DMS 273 treated with DMSO at 0.1 percent for 48 hours (cell line): ENCODE data around the gene ZDHHC14.
"Not testable (repeated sequence)": the region's sequence is repeated elsewhere in the genome, so short reads cannot be mapped to it uniquely, and the experiment has no call there.

ENCODE experiments used
- DNase-seq: peaks from one replicate; lab custom pipeline; 2025; lab: John Stamatoyannopoulos, UW

ZDHHC14 gene

GRCh38 chr6:157691621-157692020 lies 310.6 kb downstream of the ZDHHC14 start:
- not testable (repeated sequence) for DNase-seq

GRCh38 chr6:157693867-157694266 lies 312.9 kb downstream of the ZDHHC14 start:
- no peak for DNase-seq

- DNase-seq: no peak
Observed at GRCh38 chr6:157695301-157696040, 314.5 kb downstream of the ZDHHC14 start.

- DNase-seq: no peak
Observed at GRCh38 chr6:157699777-157700636, 319.0 kb downstream of the ZDHHC14 start.

GRCh38 chr6:157706351-157706750 lies 325.4 kb downstream of the ZDHHC14 start:
- DNase-seq: not testable (repeated sequence)

- DNase-seq: no peak
Observed at GRCh38 chr6:157706883-157707282, 325.9 kb downstream of the ZDHHC14 start.

GRCh38 chr6:157707576-157707975 lies 326.6 kb downstream of the ZDHHC14 start:
- no peak for DNase-seq

GRCh38 chr6:157708239-157708638 lies 327.2 kb downstream of the ZDHHC14 start:
- DNase-seq: no peak

- no peak for DNase-seq
Observed at GRCh38 chr6:157708933-157709332, 327.9 kb downstream of the ZDHHC14 start.

- no peak for DNase-seq
Observed at GRCh38 chr6:157709555-157709954, 328.6 kb downstream of the ZDHHC14 start.

GRCh38 chr6:157710604-157711003 lies 329.6 kb downstream of the ZDHHC14 start:
- no peak for DNase-seq

- DNase-seq: no peak
Observed at GRCh38 chr6:157711060-157711459, 330.1 kb downstream of the ZDHHC14 start.

- no peak for DNase-seq
Observed at GRCh38 chr6:157712585-157713295, 331.8 kb downstream of the ZDHHC14 start.

- no peak for DNase-seq
Observed at GRCh38 chr6:157713451-157714152, 332.6 kb downstream of the ZDHHC14 start.

GRCh38 chr6:157714153-157714490 lies 333.1 kb downstream of the ZDHHC14 start:
- no peak for DNase-seq

- no peak for DNase-seq
Observed at GRCh38 chr6:157715728-157716164, 334.8 kb downstream of the ZDHHC14 start.

- DNase-seq: no peak
Observed at GRCh38 chr6:157716251-157716995, 335.4 kb downstream of the ZDHHC14 start.

- no peak for DNase-seq
Observed at GRCh38 chr6:157717340-157717748, 336.4 kb downstream of the ZDHHC14 start.

GRCh38 chr6:157718503-157719187 lies 337.7 kb downstream of the ZDHHC14 start:
- DNase-seq: no peak

- not testable (repeated sequence) for DNase-seq
Observed at GRCh38 chr6:157720964-157721363, 340.0 kb downstream of the ZDHHC14 start.

GRCh38 chr6:157721426-157721825 lies 340.4 kb downstream of the ZDHHC14 start:
- DNase-seq: no peak
